WTC11 (cell line): ENCODE data around the gene HNRNPH2. TPM values are rescaled to one million over a fixed set of nuclear protein-coding genes. Genes with fewer than 3 reads are reported as not detected.

Source experiments
- ATAC-seq: fragments of 200-7000 bp; cut with Tn5 transposase; 2 replicates; pipeline ENCODE4 v1.10.0; 2021; ENCODE audit warnings: mild to moderate bottlenecking, moderate library complexity
- CTCF ChIA-PET: fragments of 300-600 bp; sonication (Branson Sonifier 250); formaldehyde crosslinking; loops from one replicate; lab custom pipeline; 2021; ENCODE audit warnings: antibody characterized with exemption; lab: Charles Lee
- POLR2A ChIA-PET: fragments of 350-600 bp; sonication (Branson Sonifier 250); formaldehyde crosslinking; loops from one replicate; lab custom pipeline; 2021; ENCODE audit warnings: antibody characterized with exemption; lab: Charles Lee
- DNase-seq: peaks from one replicate; pipeline ENCODE4 v3.0.0; 2021; ENCODE audit warnings: low spot score
- H3K27ac Mint-ChIP-seq: 2 replicates; pipeline ENCODE4 v1.8.0; 2021; ENCODE audit warnings: mixed read lengths
- H3K27me3 Mint-ChIP-seq: 2 replicates; pipeline ENCODE4 v1.8.0; 2021; ENCODE audit warnings: low read depth, mild to moderate bottlenecking, moderate library complexity, mixed read lengths
- H3K36me3 Mint-ChIP-seq: 2 replicates; pipeline ENCODE4 v1.8.0; 2021; ENCODE audit warnings: mixed read lengths
- H3K4me1 Mint-ChIP-seq: 2 replicates; pipeline ENCODE4 v1.8.0; 2022; ENCODE audit warnings: mixed read lengths
- H3K4me3 Mint-ChIP-seq: 2 replicates; pipeline ENCODE4 v1.8.0; 2021; ENCODE audit warnings: mild to moderate bottlenecking, moderate library complexity, mixed read lengths
- H3K9me3 Mint-ChIP-seq: 2 replicates; pipeline ENCODE4 v1.8.0; 2021; ENCODE audit warnings: mixed read lengths
- CBFB ChIP-seq: sonication (generic); formaldehyde crosslinking; IDR thresholded peaks from 2 replicates; pipeline ENCODE4 v1.8.1; 2022; ENCODE audit warnings: mild to moderate bottlenecking, low read depth, missing genetic modification reagents
- CREM ChIP-seq: sonication (generic); formaldehyde crosslinking; IDR thresholded peaks from 2 replicates; pipeline ENCODE4 v1.8.1; 2022; ENCODE audit warnings: mild to moderate bottlenecking, missing genetic modification reagents, moderate library complexity
- ELF4 ChIP-seq: sonication (generic); formaldehyde crosslinking; IDR thresholded peaks from 2 replicates; pipeline ENCODE4 v1.8.1; 2022; ENCODE audit warnings: low read depth, mild to moderate bottlenecking, moderate library complexity, missing genetic modification reagents
- IRF2 ChIP-seq: sonication (generic); formaldehyde crosslinking; IDR thresholded peaks from 2 replicates; pipeline ENCODE4 v1.8.0; 2022; ENCODE audit warnings: low read depth, missing genetic modification reagents, borderline replicate concordance
- MYBL2 ChIP-seq: sonication (generic); formaldehyde crosslinking; IDR thresholded peaks from 2 replicates; pipeline ENCODE4 v1.8.1; 2023; ENCODE audit warnings: mild to moderate bottlenecking, moderate library complexity, missing genetic modification reagents
- NFE2L1 ChIP-seq: sonication (generic); formaldehyde crosslinking; IDR thresholded peaks from 2 replicates; pipeline ENCODE4 v1.8.1; 2023; ENCODE audit warnings: missing genetic modification reagents
- OVOL2 ChIP-seq: fragments of 250-450 bp; sonication (Bioruptor Pico); IDR thresholded peaks from 2 replicates; pipeline ENCODE4 v1.9.0; 2021; ENCODE audit warnings: mild to moderate bottlenecking, borderline replicate concordance
- PRRX2 ChIP-seq: fragments of 250-450 bp; sonication (Bioruptor Pico); IDR thresholded peaks from 2 replicates; pipeline ENCODE4 v1.8.0; 2021; ENCODE audit warnings: mild to moderate bottlenecking
- SMAD3 ChIP-seq: sonication (generic); formaldehyde crosslinking; IDR thresholded peaks from 2 replicates; pipeline ENCODE4 v1.8.0; 2022; ENCODE audit warnings: missing genetic modification reagents, mild to moderate bottlenecking, borderline replicate concordance
- SMAD4 ChIP-seq: sonication (generic); formaldehyde crosslinking; IDR thresholded peaks from 2 replicates; pipeline ENCODE4 v1.8.0; 2022; ENCODE audit warnings: mild to moderate bottlenecking, missing genetic modification reagents
- TCF7 ChIP-seq: sonication (generic); formaldehyde crosslinking; IDR thresholded peaks from 2 replicates; pipeline ENCODE4 v1.8.0; 2022; ENCODE audit warnings: mild to moderate bottlenecking, low read depth, missing genetic modification reagents, moderate library complexity
- ZNF423 ChIP-seq: fragments of 250-450 bp; sonication (Bioruptor Pico); IDR thresholded peaks from 2 replicates; pipeline ENCODE4 v2.1.2; 2022; ENCODE audit warnings: mild to moderate bottlenecking, moderate library complexity
- total RNA-seq: library from RNA; stranded (reverse); gene quantifications from 3 replicates; pipeline ENCODE4 v1.2.3, GENCODE V29; 2021
- TF ChIP-seq, protein P1 (sequence below): sonication (generic); formaldehyde crosslinking; IDR thresholded peaks from 2 replicates; pipeline ENCODE4 v1.8.1; 2022; ENCODE audit warnings: missing genetic modification reagents, borderline replicate concordance
- TF ChIP-seq, protein P2 (sequence below): sonication (generic); formaldehyde crosslinking; IDR thresholded peaks from 2 replicates; pipeline ENCODE4 v1.8.1; 2022; ENCODE audit warnings: low read depth, mild to moderate bottlenecking, moderate library complexity, missing genetic modification reagents, borderline replicate concordance
- TF ChIP-seq, protein P3 (sequence below): sonication (generic); formaldehyde crosslinking; conservative IDR thresholded peaks from 2 replicates; pipeline ENCODE4 v1.8.1; 2022; ENCODE audit warnings: mild to moderate bottlenecking, missing genetic modification reagents
- TF ChIP-seq, protein P4 (sequence below): sonication (generic); formaldehyde crosslinking; IDR thresholded peaks from 2 replicates; pipeline ENCODE4 v1.8.1; 2023; ENCODE audit warnings: mild to moderate bottlenecking, missing genetic modification reagents, borderline replicate concordance
- TF ChIP-seq, protein P5 (sequence below): fragments of 250-450 bp; sonication (Bioruptor Pico); IDR thresholded peaks from 2 replicates; pipeline ENCODE4 v1.9.0; 2021; ENCODE audit warnings: mild to moderate bottlenecking

HNRNPH2 gene
- total RNA-seq, 1 experiment from 2014 or later: 70.9 TPM

DNA sequence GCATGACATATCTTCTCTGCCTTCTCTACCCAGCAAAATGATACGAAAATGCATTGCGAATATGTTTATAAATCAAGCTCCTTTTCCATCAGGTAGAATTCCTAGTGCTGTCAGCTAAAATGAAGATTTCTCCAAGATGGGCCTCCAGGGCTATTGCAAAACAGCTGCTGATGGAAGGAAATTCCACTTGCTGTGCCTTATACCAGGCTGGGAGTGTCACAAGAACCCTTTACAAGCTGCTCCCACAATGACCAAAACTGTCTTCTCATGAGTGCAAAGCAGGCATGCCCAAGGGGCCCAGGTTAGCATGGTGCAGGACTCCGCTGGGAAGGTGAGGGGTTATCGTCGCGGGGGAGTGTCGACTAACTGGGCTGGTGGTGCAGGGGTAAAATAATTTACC is 8.7 kb downstream of the HNRNPH2 start:
- no peak for TF ChIP-seq SMAD4
- TF ChIP-seq CBFB (CRISPR knock-in tag): no peak
- TF ChIP-seq NFE2L1 (CRISPR knock-in tag): no peak
- TF ChIP-seq, protein P1, sequence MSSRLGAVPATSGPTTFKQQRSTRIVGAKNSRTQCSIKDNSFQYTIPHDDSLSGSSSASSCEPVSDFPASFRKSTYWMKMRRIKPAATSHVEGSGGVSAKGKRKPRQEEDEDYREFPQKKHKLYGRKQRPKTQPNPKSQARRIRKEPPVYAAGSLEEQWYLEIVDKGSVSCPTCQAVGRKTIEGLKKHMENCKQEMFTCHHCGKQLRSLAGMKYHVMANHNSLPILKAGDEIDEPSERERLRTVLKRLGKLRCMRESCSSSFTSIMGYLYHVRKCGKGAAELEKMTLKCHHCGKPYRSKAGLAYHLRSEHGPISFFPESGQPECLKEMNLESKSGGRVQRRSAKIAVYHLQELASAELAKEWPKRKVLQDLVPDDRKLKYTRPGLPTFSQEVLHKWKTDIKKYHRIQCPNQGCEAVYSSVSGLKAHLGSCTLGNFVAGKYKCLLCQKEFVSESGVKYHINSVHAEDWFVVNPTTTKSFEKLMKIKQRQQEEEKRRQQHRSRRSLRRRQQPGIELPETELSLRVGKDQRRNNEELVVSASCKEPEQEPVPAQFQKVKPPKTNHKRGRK (CRISPR knock-in tag): no peak
- TF ChIP-seq, protein P2, sequence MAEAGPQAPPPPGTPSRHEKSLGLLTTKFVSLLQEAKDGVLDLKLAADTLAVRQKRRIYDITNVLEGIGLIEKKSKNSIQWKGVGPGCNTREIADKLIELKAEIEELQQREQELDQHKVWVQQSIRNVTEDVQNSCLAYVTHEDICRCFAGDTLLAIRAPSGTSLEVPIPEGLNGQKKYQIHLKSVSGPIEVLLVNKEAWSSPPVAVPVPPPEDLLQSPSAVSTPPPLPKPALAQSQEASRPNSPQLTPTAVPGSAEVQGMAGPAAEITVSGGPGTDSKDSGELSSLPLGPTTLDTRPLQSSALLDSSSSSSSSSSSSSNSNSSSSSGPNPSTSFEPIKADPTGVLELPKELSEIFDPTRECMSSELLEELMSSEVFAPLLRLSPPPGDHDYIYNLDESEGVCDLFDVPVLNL (CRISPR knock-in tag): no peak
- TF ChIP-seq, all 79 proteins: peak for 0
- H3K4me3 Mint-ChIP-seq: no peak overlapping the region
- DNase-seq (no peak), ATAC-seq (no peak)
- POLR2A ChIA-PET: interaction anchor here (1.2 kb wide), 1 partner anchor 26 kb away, joined by 3 read pairs; the partner anchor contains the start of gene RPL36A
- H3K36me3 Mint-ChIP-seq: peaks cover 17% of the 10 kb centered on the region
- no peaks in the 10 kb centered on the region for H3K27me3 Mint-ChIP-seq
- peaks cover 30% of the 10 kb centered on the region for H3K4me1 Mint-ChIP-seq
- no peak overlapping the region for H3K27ac Mint-ChIP-seq
- no peaks in the 10 kb centered on the region for H3K9me3 Mint-ChIP-seq
- CTCF ChIA-PET: no interaction called here

DNA sequence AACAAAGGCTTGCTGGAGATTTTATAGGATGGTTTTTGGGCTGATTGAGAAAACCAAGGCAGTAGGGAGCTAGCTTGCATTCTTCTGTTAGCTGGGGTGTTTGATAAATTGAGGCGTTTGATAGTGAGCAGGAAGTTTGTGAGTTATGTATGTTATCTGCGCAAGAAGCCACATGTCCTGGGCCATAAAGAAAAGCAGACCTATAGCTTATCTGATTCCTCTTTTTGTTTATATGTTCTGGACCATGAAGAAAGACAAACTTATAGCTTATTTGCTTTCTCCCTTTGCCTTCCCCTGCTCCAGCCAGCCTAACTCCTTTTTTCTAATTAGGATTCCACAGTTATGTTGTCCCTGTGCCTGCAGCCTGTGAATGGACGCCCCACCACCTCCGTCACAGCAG is 9.2 kb downstream of the HNRNPH2 start:
- no peak overlapping the region; the same call in 1 of the 2 replicates for H3K27ac Mint-ChIP-seq
- DNase-seq: no peak

More for the DNA sequence above, 9.2 kb downstream of the HNRNPH2 start:
- Mint-ChIP-seq H3K36me3 (peaks cover 12% of the 10 kb centered on the region), H3K9me3 (no peaks in the 10 kb centered on the region), H3K27me3 (no peaks in the 10 kb centered on the region), H3K4me1 (peaks cover 30% of the 10 kb centered on the region), H3K4me3 (peak overlapping the region; percentile 84)
- ChIA-PET CTCF (no interaction called here), POLR2A (interaction anchor here (0.6 to 2.6 kb wide), 3 partner anchors 27 to 515 kb away, joined by 3 to 8 read pairs (median 4); partner anchors contain the start of genes RPL36A, TMEM35A and ZMAT1)
- ATAC-seq: no peak
- TF ChIP-seq SMAD3 (CRISPR knock-in tag) (no peak), ZNF423 (CRISPR knock-in tag) (no peak), IRF2 (CRISPR knock-in tag) (no peak), ELF4 (CRISPR knock-in tag) (no peak), MYBL2 (CRISPR knock-in tag) (no peak), TCF7 (CRISPR knock-in tag) (no peak), OVOL2 (CRISPR knock-in tag) (no peak), PRRX2 (CRISPR knock-in tag) (no peak), CREM (CRISPR knock-in tag) (no peak)
- TF ChIP-seq, protein P3, sequence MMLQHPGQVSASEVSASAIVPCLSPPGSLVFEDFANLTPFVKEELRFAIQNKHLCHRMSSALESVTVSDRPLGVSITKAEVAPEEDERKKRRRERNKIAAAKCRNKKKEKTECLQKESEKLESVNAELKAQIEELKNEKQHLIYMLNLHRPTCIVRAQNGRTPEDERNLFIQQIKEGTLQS (CRISPR knock-in tag): no peak
- TF ChIP-seq, protein P4, sequence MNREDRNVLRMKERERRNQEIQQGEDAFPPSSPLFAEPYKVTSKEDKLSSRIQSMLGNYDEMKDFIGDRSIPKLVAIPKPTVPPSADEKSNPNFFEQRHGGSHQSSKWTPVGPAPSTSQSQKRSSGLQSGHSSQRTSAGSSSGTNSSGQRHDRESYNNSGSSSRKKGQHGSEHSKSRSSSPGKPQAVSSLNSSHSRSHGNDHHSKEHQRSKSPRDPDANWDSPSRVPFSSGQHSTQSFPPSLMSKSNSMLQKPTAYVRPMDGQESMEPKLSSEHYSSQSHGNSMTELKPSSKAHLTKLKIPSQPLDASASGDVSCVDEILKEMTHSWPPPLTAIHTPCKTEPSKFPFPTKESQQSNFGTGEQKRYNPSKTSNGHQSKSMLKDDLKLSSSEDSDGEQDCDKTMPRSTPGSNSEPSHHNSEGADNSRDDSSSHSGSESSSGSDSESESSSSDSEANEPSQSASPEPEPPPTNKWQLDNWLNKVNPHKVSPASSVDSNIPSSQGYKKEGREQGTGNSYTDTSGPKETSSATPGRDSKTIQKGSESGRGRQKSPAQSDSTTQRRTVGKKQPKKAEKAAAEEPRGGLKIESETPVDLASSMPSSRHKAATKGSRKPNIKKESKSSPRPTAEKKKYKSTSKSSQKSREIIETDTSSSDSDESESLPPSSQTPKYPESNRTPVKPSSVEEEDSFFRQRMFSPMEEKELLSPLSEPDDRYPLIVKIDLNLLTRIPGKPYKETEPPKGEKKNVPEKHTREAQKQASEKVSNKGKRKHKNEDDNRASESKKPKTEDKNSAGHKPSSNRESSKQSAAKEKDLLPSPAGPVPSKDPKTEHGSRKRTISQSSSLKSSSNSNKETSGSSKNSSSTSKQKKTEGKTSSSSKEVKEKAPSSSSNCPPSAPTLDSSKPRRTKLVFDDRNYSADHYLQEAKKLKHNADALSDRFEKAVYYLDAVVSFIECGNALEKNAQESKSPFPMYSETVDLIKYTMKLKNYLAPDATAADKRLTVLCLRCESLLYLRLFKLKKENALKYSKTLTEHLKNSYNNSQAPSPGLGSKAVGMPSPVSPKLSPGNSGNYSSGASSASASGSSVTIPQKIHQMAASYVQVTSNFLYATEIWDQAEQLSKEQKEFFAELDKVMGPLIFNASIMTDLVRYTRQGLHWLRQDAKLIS (CRISPR knock-in tag): no peak
- TF ChIP-seq, protein P5, sequence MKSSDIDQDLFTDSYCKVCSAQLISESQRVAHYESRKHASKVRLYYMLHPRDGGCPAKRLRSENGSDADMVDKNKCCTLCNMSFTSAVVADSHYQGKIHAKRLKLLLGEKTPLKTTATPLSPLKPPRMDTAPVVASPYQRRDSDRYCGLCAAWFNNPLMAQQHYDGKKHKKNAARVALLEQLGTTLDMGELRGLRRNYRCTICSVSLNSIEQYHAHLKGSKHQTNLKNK (CRISPR knock-in tag): no peak
- TF ChIP-seq, protein P1 (CRISPR knock-in tag): no peak
